ENCODE results near the gene PCLAF. TPM values are rescaled to one million over a fixed set of nuclear protein-coding genes. Genes with fewer than 3 reads are reported as not detected.

PCLAF gene
- total RNA-seq, 1 experiment from 2014 or later = 93.5 TPM

DNA sequence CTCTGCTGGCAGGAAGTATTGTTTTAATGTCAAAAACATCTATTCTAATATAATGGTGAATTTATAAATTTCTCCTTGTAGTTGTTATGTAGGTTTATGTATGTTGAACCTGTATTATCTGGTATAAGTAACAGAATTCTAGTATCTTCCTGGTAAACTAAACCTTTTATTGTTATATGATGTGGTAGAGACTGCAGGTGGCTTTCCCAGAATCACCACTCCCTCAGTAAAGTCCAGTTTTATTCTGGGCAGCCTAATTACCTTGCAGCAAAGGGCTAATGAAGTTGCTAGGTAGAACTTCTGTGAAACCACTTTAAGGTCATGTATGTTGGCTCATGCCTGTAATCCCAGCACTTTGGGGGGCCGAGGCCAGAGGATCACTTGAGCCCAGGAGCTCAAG is 40.9 kb downstream of the PCLAF start:
- intact Hi-C loops (cut with micrococcal nuclease) = no loop called here
- Histone ChIP-seq H3K4me3 (replicated peaks in 1 of 2; ENCODE audit: low read depth in 1 of 2, low read length in 2 of 2) (no peak overlapping the region), H4K20me1 (ENCODE audit: insufficient read depth) (peaks cover 8% of the 10 kb centered on the region; the same call in 1 of the 2 replicates), H3K27ac (ENCODE audit: low read depth, low read length) (no peak overlapping the region), H3K36me3 (ENCODE audit: control insufficient read depth in 1 of 2, insufficient read depth in 2 of 2, low read length in 2 of 2) (0 out of 4 replicates have a peak, but pooled peaks cover 0 to 2% of the 10 kb centered on the region in 2 experiments), H3K9ac (ENCODE audit: low read length) (no peak overlapping the region), H3K4me1 (ENCODE audit: control insufficient read depth in 1 of 2, insufficient read depth in 2 of 2, low read length in 2 of 2) (no peaks in the 10 kb centered on the region), H3K9me3 (ENCODE audit: control insufficient read depth in 1 of 2, insufficient read depth in 1 of 2, low read depth in 1 of 2, low read length in 2 of 2) (no peaks in the 10 kb centered on the region), H3K27me3 (ENCODE audit: insufficient read depth, low read length) (no peaks in the 10 kb centered on the region), H3K4me2 (ENCODE audit: low read length) (no peak overlapping the region), H3K9me2 (ENCODE audit: insufficient read depth) (no peaks in the 10 kb centered on the region), H3K79me2 (ENCODE audit: insufficient read depth, low read length) (peaks cover 38% of the 10 kb centered on the region), H2AFZ (ENCODE audit: low read depth, low read length, poor library complexity, severe bottlenecking) (no peak overlapping the region)
- ChIA-PET POLR2A (no interaction called here), CTCF (no interaction called here), RAD21 (ENCODE audit: low non-redundant PET in 1 of 2, low total read pairs in 2 of 2, uncharacterized antibody in 2 of 2, unreplicated experiment in 2 of 2) (no interaction called here)
- no TSS peak for BruUV-seq (replicated peaks)
- ATAC-seq = no peak
- no peak for DNase-seq (ENCODE audit: low read depth, low spot score)
- TF ChIP-seq SIN3A (IDR thresholded peaks at IDR 0.05; ENCODE audit: low read depth) (no peak), EZH2phosphoT487 (IDR thresholded peaks at IDR 0.05; ENCODE audit: borderline replicate concordance) (no peak), FOSL1 (IDR thresholded peaks at IDR 0.05; ENCODE audit: low read depth) (no peak), SRF (IDR thresholded peaks at IDR 0.05; ENCODE audit: low read depth) (no peak), EZH2 (IDR thresholded peaks at IDR 0.05) (no peak), JUND (IDR thresholded peaks at IDR 0.05) (no peak)

DNA sequence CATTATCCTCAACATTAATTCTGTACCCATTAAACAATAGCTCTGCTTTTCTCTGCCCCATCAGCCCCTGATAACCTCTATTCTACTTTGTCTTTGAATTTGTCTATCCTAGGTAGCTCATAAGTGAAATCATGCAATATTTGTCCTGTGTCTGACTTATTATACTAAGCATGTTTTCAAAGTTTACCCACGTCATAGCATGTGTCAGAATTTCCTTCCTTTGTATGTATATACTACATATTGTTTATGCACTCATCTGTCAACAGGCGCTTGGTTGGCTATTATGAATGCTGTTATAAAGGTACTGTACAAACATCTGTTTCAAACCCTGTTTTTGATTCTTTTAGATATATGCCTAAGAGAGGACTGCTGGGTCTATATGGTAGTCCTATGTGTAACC is 43.5 kb downstream of the PCLAF start:
- BruUV-seq (replicated peaks) = no TSS peak
- Histone ChIP-seq H3K4me2 (ENCODE audit: low read length) (no peak overlapping the region), H3K36me3 (ENCODE audit: control insufficient read depth in 1 of 2, insufficient read depth in 2 of 2, low read length in 2 of 2) (0 out of 4 replicates have a peak, but pooled peaks cover 0 to 2% of the 10 kb centered on the region in 2 experiments), H3K4me1 (ENCODE audit: control insufficient read depth in 1 of 2, insufficient read depth in 2 of 2, low read length in 2 of 2) (peaks cover 0 to 14% of the 10 kb centered on the region in 2 experiments; a peak in 2 of 4 replicates), H3K79me2 (ENCODE audit: insufficient read depth, low read length) (peaks cover 33% of the 10 kb centered on the region), H3K27ac (ENCODE audit: low read depth, low read length) (no peak overlapping the region), H3K4me3 (replicated peaks in 1 of 2; ENCODE audit: low read depth in 1 of 2, low read length in 2 of 2) (no peak overlapping the region), H4K20me1 (ENCODE audit: insufficient read depth) (peaks cover 5% of the 10 kb centered on the region; the same call in 1 of the 2 replicates), H3K9ac (ENCODE audit: low read length) (no peak overlapping the region), H3K9me3 (ENCODE audit: control insufficient read depth in 1 of 2, insufficient read depth in 1 of 2, low read depth in 1 of 2, low read length in 2 of 2) (no peaks in the 10 kb centered on the region), H3K9me2 (ENCODE audit: insufficient read depth) (no peaks in the 10 kb centered on the region), H3K27me3 (ENCODE audit: insufficient read depth, low read length) (no peaks in the 10 kb centered on the region), H2AFZ (ENCODE audit: low read depth, low read length, poor library complexity, severe bottlenecking) (no peak overlapping the region)
- RAD21 ChIA-PET (ENCODE audit: low non-redundant PET in 1 of 2, low total read pairs in 2 of 2, uncharacterized antibody in 2 of 2, unreplicated experiment in 2 of 2) = no interaction called here
- POLR2A ChIA-PET = no interaction called here
- TF ChIP-seq CEBPB (IDR thresholded peaks at IDR 0.05; ENCODE audit: low read depth) (no peak), EZH2phosphoT487 (IDR thresholded peaks at IDR 0.05; ENCODE audit: borderline replicate concordance) (no peak), EZH2 (IDR thresholded peaks at IDR 0.05) (no peak), POLR2A (IDR thresholded peaks at IDR 0.05; ENCODE audit: borderline replicate concordance, extremely low read depth, insufficient read depth, insufficient read length) (no peak), CBX3 (IDR thresholded peaks at IDR 0.05; ENCODE audit: low read depth) (no peak)
- TF ChIP-seq, protein P1, sequence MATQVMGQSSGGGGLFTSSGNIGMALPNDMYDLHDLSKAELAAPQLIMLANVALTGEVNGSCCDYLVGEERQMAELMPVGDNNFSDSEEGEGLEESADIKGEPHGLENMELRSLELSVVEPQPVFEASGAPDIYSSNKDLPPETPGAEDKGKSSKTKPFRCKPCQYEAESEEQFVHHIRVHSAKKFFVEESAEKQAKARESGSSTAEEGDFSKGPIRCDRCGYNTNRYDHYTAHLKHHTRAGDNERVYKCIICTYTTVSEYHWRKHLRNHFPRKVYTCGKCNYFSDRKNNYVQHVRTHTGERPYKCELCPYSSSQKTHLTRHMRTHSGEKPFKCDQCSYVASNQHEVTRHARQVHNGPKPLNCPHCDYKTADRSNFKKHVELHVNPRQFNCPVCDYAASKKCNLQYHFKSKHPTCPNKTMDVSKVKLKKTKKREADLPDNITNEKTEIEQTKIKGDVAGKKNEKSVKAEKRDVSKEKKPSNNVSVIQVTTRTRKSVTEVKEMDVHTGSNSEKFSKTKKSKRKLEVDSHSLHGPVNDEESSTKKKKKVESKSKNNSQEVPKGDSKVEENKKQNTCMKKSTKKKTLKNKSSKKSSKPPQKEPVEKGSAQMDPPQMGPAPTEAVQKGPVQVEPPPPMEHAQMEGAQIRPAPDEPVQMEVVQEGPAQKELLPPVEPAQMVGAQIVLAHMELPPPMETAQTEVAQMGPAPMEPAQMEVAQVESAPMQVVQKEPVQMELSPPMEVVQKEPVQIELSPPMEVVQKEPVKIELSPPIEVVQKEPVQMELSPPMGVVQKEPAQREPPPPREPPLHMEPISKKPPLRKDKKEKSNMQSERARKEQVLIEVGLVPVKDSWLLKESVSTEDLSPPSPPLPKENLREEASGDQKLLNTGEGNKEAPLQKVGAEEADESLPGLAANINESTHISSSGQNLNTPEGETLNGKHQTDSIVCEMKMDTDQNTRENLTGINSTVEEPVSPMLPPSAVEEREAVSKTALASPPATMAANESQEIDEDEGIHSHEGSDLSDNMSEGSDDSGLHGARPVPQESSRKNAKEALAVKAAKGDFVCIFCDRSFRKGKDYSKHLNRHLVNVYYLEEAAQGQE (IDR thresholded peaks at IDR 0.05; ENCODE audit: low read depth) = no peak
- ATAC-seq (no peak), DNase-seq (ENCODE audit: low read depth, low spot score) (no peak)
- intact Hi-C loops (cut with micrococcal nuclease) = no loop called here
- CTCF ChIA-PET = no interaction called here
